ENCODE results near the gene SLC13A3.

SLC13A3 gene

GRCh38 chr20:46559685-46560440 is 91.4 kb downstream of the SLC13A3 start:
- DNase-seq (ENCODE audit: low read depth in 1 of 2, low spot score in 1 of 2): no peak

- DNase-seq (ENCODE audit: low read depth in 1 of 2, low spot score in 1 of 2): no peak
Measured at GRCh38 chr20:46559001-46559400, 92.3 kb downstream of the SLC13A3 start.

GRCh38 chr20:46558511-46558959 is 92.7 kb downstream of the SLC13A3 start:
- no peak for DNase-seq (ENCODE audit: low read depth in 1 of 2, low spot score in 1 of 2)

- no peak for DNase-seq (ENCODE audit: low read depth in 1 of 2, low spot score in 1 of 2)
Measured at GRCh38 chr20:46557231-46557956, 93.9 kb downstream of the SLC13A3 start.

GRCh38 chr20:46555370-46555956 is 95.8 kb downstream of the SLC13A3 start:
- DNase-seq (ENCODE audit: low read depth in 1 of 2, low spot score in 1 of 2): no peak

- DNase-seq (ENCODE audit: low read depth in 1 of 2, low spot score in 1 of 2): no peak
Measured at GRCh38 chr20:46554828-46555227, 96.4 kb downstream of the SLC13A3 start.

GRCh38 chr20:46553926-46554325 is 97.3 kb downstream of the SLC13A3 start:
- DNase-seq (ENCODE audit: low read depth in 1 of 2, low spot score in 1 of 2): no peak

- no peak for DNase-seq (ENCODE audit: low read depth in 1 of 2, low spot score in 1 of 2)
Measured at GRCh38 chr20:46552460-46553420, 98.5 kb downstream of the SLC13A3 start.

- no peak for DNase-seq (ENCODE audit: low read depth in 1 of 2, low spot score in 1 of 2)
Measured at GRCh38 chr20:46551522-46552381, 99.5 kb downstream of the SLC13A3 start.

GRCh38 chr20:46550461-46550860 is 100.8 kb downstream of the SLC13A3 start, which contains the start of gene OCSTAMP:
OCSTAMP (minus strand) TSS chr20:46550654; CDS start chr20:46550560, 94 bp downstream.
- no peak for DNase-seq (ENCODE audit: low read depth in 1 of 2, low spot score in 1 of 2)

GRCh38 chr20:46549188-46549972 is 101.9 kb downstream of the SLC13A3 start:
- no peak for DNase-seq (ENCODE audit: low read depth in 1 of 2, low spot score in 1 of 2)

GRCh38 chr20:46548688-46549087 is 102.6 kb downstream of the SLC13A3 start:
- no peak for DNase-seq (ENCODE audit: low read depth in 1 of 2, low spot score in 1 of 2)

- no peak for DNase-seq (ENCODE audit: low read depth in 1 of 2, low spot score in 1 of 2)
Measured at GRCh38 chr20:46547995-46548394, 103.3 kb downstream of the SLC13A3 start.

GRCh38 chr20:46546936-46547335 is 104.3 kb downstream of the SLC13A3 start:
- DNase-seq (ENCODE audit: low read depth in 1 of 2, low spot score in 1 of 2): no peak

GRCh38 chr20:46546298-46546697 is 105.0 kb downstream of the SLC13A3 start:
- DNase-seq (ENCODE audit: low read depth in 1 of 2, low spot score in 1 of 2): no peak

GRCh38 chr20:46545827-46546138 is 105.5 kb downstream of the SLC13A3 start:
- no peak for DNase-seq (ENCODE audit: low read depth in 1 of 2, low spot score in 1 of 2)

GRCh38 chr20:46545077-46545826 is 106.0 kb downstream of the SLC13A3 start:
- no peak for DNase-seq (ENCODE audit: low read depth in 1 of 2, low spot score in 1 of 2)

GRCh38 chr20:46544576-46544975 is 106.7 kb downstream of the SLC13A3 start:
- DNase-seq (ENCODE audit: low read depth in 1 of 2, low spot score in 1 of 2): no peak

- DNase-seq (ENCODE audit: low read depth in 1 of 2, low spot score in 1 of 2): no peak
Measured at GRCh38 chr20:46543959-46544358, 107.3 kb downstream of the SLC13A3 start.

All from activated T-helper 1 cell treated with anti-CD3 and anti-CD28 coated beads, Interleukin-2, amount 50 U/mL, for 16 hours (primary cell).